HG02571 (cell line): ENCODE results near the gene NKIRAS2.

ENCODE experiments used
- ATAC-seq: cut with Tn5 transposase; IDR thresholded peaks from one replicate; pipeline ENCODE4 v1.9.1; 2021; ENCODE audit warnings: mild to moderate bottlenecking, moderate library complexity; ENCODE audit not compliant: unreplicated experiment

Gene NKIRAS2

DNA sequence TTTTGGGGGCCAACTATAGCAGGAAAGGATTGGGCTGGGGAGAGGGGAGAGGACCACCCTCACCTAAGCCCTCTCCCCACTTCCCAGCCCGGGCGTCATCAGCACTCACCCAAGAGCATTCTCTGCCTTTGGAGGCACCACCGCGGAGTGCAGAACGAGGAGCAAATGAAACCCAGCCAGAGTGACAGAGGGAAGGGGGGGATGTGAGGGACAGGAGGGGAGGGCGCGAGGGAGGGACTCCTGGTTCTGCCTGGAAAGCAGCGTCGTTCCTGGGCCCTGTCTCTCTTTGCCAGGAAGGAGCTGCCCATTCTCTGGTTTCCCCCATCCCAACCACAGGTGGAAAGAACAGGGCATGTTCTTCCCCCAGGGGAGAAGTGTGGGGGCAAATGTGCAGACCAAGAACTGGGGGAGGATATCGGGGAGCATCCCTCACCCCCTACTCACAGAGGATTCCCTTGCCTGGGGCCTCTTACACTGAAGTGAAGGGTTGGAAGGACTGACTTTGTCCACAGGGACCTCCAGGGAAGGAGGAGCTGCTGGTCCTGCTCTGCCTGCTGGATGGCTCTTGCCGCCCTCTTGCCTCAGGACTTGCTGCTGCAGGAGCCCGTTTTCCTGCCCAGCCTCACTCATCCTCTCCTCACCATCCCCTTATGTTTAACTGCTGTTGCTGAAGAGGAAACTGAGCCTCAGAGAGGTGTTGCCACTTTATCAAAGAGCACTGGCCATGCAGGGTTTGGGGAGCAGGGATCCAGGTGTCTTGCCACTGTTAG lies 34.0 kb downstream of the NKIRAS2 start:
- no peak for ATAC-seq

DNA sequence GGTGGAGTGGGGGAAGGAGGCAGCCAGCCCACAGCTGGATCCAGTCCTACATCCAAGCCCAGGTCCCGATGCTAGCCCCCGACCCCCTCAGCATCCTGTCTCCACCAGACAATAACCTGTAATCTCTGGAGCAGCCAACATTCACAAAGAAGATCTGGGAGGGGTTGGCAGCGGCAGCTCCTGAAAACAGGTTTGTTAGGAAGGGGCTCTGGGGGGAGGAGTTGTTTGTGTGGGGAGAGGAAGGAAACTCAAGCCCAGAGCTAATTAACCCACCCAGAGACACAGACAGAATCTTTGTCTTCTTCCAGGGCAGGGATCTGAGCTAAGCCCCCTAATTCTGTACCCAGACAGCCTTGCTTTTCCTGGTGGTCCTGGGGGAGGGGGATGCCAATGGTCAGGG lies 35.1 kb downstream of the NKIRAS2 start:
- ATAC-seq: no peak

DNA sequence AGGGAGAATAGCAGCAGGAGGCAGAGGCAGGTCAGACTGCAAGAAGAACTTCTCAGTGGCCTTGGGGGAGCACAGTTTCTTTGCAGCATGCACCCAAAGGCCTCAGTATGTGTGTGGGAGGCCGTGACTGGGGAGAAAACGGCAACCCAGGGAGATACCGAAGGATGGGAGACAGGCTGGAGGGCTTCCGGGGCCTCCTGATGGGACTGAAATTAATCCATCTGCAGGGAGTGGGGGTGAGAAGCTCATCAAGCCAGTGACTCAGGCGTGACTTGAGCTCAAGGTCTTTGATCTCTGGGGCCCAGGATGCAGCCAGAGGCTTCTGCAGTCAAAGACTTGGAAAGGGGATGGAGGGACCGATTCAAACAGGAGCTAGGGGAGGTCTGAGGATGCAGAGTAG lies 35.6 kb downstream of the NKIRAS2 start:
- ATAC-seq: no peak

DNA sequence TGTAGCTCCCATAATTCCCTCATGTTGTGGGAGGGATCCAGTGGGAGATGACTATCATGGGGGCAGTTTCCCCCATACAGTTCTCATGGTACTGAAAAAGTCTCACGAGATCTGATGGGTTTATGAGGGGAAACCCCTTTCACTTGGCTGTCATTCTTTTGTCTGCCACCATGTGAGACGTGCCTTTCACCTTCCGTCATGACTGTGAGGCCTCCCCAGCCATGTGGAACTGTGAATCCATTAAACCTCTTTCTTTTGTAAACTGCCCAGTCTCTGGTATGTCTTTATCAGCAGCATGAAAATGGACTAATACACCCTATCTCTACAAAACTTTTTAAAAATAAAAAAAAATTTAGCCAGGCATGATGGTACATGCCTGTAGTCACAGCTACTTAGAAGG lies 36.7 kb downstream of the NKIRAS2 start:
- no peak for ATAC-seq

DNA sequence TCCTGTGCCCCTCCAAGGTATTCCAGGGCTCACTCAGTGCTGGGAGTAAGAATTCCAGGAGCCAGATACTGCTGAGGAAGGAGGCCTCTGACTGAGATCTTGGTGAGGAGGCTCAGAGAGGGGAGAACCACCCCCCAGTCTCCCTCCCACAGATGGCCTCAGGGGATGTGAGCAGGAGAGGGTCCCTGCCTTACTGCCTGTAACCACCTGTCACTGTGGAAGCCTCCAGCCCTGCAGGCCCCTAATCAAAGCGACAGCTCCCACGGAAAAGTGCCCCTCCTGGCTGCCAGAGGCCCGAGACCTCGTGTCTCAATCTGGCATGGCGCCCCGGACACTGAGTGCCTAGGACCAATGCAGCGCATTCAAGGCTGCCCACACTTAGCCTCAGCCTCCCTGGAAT lies 38.2 kb downstream of the NKIRAS2 start:
- no peak for ATAC-seq

DNA sequence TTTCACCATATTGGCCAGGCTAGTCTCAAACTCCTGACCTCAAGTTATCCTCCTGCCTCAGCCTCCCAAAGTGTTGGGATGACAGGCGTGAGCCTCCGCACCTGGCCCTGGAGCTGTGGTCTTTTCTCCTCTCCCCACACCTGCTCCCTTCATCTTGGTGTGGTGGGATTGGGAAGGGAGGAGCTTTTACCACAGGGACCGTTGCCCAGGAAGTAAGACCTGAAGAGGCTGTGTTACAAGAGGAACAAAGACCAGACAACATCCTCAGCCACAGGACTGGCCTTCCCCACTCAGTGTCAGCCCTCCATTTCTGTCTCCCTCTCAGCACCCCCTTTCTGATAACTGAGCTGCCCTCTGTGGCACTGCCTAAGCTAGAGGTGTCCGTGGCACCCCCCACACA lies 39.9 kb downstream of the NKIRAS2 start:
- ATAC-seq: no peak

DNA sequence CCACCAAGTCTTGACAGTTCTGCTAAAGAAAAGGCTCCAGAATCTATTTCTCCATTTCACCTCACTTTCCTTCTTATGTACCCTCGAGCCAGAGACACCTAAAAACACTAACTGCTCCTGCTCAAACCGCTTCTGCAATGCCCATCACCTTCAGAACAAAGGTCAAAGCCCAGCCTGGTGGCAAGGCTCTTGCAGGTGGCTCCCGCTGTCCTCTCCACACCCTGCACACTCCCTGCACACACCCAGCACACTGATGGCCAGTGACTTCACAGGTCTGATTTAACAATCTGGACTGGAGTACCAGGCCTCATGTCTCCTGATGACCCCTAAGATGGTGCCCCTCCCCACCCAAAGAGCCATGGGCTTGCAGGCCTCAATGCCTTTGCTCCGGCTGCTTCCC lies 40.3 kb downstream of the NKIRAS2 start:
- ATAC-seq: no peak

DNA sequence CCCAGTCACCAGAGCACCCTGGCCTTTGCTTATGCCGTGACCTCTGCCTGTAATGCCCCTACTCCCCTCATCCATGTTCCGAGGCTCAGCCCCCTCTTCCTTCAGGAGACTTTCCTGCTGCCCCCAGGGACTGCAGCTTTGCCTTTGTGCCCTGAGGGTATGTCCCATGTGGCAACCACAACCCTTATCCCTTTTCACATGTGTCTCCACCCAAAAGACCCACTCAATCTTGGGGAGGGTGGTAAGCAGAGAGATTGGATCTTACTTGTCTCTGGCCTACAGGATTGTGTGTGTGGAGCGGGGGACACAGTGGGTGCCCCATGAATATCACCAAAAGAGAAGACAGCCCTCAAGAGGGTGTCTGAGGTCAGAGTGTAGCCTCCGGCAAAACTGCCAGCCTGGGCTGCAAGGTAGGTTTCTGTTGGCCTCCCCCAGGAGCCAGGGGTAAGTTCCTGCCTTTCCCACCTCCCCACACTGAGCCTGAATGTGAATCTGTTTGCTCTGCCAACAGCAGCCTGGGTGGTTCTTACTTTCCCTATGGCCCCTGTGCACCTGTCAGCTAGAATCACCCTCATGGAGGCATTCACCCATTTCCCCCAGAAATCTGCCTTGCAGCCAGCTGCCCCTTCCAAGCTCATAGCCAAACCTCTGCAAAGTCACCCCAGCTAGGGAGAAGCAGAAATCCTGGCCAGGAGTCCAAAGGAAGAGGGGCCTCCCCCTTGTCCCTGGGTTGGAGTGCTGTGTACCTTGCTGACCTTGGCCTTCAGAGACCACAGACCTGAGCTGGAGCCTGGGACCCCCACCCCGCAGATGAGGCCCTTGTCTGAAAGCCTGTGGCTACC lies 42.0 kb downstream of the NKIRAS2 start:
- no peak for ATAC-seq

DNA sequence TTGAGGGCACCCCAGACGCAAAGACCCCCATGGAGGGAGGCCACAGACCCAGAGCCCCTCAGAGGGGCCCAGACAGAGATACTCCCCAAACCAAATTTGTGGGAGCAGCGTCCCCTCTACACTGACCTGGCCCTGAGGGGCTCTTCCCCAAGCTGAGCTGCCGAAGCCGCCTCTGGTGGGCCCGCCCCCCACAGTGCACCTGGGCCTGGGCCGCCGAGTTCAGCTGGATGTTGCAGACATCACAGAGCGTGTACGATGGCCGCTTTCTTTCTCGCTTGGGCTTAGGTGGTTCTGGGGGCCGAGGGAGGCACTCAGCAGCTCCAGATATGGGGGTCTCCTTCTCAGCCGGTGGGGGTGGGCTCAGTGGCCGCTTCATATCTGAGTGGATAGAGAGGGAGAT lies 42.8 kb downstream of the NKIRAS2 start:
- ATAC-seq: no peak

DNA sequence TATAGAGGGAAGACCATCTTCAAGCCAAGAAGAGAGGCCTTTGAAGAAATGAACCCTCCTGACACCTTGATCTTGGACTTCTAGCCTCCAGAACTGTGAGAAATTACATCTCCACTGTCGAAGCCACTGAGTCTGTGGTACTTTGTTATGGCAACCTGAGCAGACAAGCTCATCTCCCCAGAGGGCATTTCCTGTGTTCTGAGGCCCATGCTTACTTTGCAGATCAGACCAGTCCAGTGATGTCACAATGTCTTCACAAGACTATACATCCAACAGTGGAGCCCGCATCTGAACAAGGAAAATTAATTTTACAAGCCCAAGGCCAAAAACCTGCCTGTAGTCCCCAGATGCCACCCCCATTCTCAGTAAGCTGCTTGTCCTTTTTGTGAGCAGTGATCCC lies 45.3 kb downstream of the NKIRAS2 start:
- ATAC-seq: no peak

DNA sequence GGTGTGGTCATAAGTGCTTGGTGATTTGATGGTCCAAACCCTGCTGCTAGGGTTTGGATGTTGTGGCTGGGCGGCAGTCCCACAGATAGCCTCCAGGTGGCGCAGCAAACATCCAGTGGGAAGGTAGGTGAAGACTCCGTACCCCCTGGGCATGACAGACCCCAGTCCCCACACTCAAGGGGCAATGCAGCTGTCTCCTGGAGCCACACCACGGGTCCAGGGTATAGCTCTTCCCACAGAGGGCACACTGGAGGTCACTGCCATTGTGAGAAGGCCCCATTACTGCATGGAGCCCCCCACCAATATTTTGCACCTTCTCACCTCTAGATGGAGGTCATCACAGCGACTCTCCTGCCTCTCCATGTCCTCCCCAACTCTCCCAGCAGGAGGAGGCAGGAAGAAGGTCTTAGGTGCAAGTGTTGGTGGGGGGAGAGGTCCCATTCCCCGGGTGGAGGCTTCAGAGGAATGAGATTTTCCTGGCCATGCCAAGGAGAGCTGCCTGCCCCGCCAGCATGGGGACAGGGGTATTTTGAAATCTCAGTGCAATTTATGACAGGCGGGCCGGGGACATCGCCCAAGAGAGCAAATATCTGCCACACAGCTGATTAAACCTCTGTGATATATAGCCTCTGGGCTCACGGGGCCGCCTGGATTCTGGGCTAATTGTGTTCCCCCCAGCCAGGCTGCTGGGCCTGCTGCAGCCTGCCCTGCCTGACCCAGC lies 47.6 kb downstream of the NKIRAS2 start:
- ATAC-seq: no peak

DNA sequence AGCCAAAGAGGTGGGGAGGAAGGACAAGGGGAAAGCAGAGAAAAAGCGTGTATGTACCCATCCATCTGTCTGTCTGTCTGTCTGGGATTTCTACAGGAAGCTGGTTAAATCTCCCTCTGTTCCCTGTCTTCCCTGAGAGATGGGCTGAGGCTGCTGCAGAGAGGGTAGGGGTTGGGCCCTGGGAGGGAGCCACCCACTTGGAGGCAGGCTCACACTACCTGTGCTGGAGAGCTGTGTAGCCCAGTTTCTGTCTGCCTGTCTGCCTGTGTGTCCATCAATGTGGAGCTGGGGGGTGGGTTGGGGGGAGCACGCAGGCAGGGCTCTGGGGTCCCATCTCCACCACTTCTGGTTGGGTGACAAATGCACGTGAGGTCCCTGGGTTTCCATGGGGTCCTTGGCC lies 49.1 kb downstream of the NKIRAS2 start:
- no peak for ATAC-seq

DNA sequence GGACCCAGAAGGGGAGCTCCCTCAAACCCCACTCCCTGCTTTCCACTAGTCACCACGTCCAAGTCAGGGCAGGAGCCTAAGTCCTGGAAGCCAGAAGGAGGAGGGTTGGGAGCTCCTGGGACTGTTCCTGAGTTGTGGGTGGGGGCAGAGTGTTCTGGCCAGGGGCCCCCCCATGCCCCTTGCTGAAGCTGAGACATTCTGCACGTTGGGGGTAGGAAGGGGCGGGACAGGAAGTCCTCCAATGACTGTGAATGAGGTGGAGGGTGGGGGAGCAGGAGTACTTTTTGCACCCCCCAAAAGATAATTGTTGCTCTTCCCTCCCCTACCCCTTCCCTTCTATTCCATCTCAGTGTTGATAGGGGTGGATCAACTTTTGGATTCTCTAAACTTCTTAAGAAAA lies 51.9 kb downstream of the NKIRAS2 start:
- no peak for ATAC-seq

DNA sequence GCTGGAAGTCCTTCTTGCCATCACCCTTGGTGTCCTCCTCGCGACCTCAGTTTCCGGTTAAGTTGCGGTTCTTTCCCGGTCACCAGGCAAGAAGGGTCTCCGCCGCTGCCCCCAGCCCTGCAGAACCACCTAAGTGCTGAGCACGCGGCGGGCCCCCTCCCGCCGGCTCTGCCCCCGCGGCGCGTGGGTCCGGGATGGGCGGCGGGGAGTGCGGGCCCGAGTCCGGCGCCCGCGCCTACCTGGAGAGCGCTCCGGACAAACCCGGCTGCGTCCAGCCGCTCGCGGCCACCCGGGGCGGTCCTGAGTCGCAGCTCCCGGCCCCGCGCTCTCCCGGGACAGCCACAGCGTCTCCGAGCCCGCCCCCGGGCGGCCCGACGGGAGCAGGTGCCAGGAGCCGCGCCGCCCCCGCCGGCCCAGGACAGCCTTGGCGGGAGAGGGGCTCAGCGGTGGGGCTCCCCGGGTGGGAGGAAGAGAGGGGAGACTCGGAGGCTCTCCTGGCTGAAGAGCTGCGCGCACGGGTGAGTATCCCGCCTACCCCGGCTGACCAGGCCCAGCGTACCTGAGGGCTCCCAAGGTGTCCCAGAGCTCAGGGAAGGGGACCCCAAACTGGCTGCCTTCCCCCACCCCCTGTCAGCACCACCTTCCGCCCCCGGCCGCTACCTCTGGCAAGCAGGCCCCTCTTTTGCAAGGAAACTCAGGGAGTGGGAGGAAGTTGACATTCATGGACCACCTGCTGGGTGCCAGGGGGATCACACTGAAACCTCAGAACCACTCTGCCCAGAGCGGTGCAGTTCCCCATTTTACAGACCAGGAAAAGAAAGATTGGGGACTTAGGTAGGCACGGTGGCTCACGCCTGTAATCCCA lies 52.7 kb downstream of the NKIRAS2 start:
- no peak for ATAC-seq
